Stimulated activated CD8-positive, alpha-beta memory T cell treated with anti-CD3 and anti-CD28 coated beads, Interleukin-7, amount 100 ng/mL, for 4 hours (primary cell): ENCODE data around the gene SURF6.
"Not testable (repeated sequence)": the region's sequence is repeated elsewhere in the genome, so short reads cannot be mapped to it uniquely, and the experiment has no call there.

Source experiments
- DNase-seq, 2 donors: peaks; one replicate each; pipeline ENCODE4 v3.0.0-alpha.2; 2020; ENCODE audit warnings: low read depth in 2 of 2

Gene SURF6

DNA sequence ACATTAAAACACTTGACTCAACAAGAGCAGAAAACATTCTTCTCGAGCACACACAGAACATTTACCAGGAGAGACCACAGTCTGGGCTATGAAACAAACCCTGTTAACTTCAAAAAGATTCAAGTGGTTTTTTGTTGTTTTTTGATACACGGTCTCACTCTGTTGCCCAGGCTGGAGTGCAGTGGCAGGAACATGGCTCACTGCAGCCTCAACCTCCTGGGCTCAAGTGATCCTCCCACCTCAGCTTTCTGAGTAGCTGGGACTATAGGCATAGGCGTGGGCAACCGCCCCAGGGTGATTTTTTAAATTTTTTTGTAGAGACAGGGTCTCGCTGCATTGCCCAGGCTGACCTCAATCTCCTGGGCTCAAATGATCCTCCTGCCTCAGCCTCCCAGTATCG is 9.0 kb downstream of the SURF6 start:
- not testable (repeated sequence) for DNase-seq

DNA sequence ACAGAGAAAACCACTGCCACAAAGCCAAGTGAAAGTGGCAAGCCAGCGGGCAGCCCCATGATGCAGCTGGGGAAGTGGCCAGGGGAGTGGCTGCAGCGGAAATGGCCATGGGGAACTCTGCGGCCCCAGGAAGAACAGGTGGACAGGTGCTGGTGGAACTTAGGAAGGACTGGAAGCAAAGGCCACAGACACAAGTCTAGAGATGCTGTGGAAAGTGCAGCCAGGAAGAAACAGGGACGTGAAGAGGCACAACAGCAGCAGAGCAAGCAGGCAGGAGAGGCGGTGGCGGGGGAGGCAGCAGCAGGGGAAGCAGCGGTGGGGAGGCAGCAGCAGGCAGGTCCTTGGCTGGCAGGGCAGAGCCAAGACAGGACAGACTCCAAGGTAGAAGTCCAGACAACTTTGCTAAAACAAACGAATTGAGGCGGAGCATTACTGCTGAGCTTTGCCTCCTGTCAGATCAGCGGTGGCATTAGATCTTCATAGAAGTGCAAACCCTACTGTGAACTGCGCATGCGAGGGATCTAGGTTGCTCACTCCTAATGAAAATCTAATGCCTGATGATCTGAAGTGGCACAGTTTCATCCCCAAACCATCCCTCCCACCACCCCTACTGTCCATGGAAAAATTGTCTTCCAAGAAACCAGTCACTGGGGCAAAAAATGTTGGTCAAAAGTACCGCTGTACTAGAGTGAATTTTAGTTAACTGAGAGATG is 11.8 kb downstream of the SURF6 start:
- DNase-seq: no peak

DNA sequence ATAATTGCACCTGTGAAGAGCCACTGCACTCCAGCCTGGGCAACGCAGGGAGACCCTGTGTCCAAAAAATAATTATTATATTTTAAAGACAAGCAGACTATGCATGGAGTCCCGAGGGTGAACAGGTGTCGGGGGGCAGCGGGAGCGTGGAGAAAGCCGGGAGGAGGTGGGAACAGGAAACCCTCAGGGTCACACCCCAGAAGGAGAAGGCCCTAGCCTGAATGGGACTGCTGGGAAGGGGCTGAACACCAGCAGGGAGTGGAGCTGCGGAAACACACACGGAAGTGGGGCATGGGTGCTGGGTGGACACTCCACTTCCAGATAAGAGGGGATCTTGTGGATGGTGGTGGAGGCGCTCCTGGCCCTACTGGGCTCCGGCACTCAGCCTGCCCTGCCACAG is 12.8 kb downstream of the SURF6 start:
- no peak for DNase-seq

DNA sequence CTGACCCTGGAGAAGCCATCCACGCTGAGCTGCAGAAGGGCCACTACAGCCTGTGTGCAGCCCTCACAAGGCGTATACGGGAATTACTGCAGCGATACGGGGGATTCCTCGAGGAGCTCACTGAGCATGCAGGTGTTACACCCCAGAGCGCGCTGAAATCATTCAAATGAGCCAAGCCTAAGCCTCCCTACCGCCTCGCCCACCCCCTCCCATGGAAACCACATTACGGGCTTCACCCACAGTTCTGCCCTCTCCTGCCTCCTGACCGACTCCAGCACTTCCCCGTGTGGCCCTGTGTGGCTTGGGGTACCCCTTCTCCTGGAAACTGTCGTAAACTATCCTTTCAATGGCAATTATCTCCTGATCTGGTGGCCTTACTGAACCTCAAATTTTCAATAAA is 13.3 kb downstream of the SURF6 start:
- no peak for DNase-seq

DNA sequence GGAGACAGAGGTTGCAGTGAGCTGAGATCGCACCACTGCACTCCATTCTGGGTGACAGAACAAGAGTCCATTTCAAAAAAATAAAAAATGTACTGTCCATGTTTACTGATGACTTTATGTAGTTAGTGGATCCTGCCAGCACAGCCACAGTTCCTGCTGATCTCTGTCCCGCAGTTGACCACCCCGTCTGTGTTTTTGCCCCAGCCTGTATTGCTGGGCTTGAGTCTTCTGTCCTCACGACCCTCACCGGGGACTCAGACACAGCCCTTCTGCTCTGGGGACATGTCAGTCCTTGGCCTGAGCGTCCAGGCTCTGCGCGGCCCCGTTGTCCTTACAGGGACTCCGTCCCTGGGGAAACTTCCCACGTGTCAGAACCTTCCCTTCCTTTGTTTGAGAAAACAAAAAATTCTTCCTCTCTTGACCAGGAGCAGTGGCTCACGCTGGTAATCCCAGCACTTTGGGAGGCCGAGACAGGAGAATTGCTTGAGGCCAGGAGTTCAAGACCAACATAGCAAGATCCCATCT is 14.5 kb downstream of the SURF6 start:
- DNase-seq: no peak

DNA sequence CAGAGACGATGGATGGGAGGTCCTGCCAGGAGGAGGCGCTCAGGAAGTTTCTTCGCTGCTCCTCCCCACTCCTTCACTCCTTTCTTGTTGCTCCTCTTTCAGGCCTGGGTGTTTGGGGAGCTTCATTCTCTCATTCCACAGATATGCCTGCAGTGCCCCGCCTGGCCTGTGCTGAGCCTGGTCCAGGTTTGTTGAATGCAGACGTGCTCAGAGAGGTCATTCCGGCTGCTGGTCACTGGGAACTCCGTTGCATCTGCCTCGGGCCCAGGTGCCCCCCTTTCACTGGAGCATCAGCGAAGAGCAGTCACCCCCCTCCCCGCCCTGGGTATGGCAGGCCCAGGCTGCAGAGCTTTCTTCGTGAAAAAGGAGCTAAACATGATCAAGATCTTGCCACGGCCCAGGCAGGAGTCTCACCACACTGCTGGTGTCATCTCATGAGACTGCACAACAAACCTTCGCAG is 15.5 kb downstream of the SURF6 start:
- DNase-seq: no peak

DNA sequence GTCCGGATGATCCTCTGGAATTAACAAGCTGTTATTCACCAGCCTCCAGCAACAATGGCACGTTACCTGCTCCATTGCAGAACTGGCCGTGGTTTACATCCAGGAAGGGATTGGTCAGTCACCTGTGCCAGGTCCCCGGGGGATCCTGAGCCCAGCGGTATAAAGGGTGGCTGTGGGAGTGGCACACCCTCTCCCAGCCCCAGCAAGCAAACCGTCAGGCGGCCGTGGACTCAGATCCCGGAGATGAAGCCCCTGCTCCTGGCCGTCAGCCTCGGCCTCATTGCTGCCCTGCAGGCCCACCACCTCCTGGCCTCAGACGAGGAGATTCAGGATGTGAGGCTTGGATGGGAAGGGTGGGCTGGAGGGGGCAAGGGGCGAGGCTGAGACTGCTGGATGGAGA is 18.4 kb downstream of the SURF6 start:
- DNase-seq: not testable (repeated sequence)

DNA sequence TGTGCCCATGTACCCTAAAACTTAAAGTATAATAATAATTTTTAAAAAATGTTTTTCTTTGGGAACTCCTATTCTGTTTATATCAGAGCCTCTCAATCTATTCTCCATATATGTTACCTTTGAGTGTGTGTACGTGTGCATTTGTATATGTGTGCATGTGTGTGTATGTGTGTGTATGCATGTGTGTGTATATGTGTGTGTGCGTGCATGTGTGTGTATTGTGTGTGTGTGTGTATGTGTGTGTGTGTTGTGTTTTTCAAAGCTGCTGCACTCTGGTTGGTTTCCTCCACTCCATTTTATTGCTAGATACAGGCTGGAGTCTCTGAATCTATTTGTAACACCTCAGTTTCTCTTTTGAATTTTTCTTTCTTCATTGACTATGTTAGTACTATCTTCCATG is 20.0 kb downstream of the SURF6 start:
- no peak for DNase-seq

DNA sequence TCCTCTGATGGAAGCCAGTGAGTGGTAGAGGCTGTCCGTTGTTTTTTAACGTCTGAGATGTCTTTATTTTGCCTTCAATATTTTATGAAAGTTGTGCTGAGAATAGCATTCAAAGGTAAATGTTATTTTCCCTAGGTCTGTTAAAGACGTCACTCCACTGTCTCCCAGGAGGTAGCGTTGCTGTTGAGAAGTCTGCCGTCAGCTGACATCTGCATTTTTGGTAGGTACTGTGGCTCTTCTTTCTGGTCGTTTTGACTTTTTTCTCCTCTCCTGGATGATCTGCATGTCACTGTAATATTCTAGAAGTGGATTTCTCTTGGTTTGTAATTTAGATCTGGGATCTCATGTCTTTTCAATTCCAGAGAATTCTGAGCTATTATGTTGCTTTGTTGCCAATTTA is 26.4 kb downstream of the SURF6 start:
- DNase-seq: no peak

DNA sequence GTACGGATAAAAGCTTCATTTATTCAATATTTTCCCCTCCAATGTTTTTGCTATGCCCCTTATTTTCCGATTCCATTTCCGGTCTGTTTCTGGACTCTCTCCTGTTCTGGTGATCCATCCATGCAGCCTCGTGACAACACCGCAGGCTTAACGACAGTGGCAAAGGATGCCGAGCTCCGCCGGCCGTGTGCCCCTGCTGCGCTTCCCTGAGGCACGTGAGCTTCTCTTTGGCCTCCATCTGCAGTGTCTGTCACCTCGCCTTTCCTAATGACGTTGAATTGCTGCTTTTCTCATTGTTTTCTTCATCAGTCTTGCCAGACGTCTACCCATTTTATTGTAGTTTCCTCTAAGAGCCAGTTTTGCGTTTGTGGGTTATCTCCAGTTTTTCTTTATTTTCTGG is 28.7 kb downstream of the SURF6 start:
- DNase-seq: no peak

DNA sequence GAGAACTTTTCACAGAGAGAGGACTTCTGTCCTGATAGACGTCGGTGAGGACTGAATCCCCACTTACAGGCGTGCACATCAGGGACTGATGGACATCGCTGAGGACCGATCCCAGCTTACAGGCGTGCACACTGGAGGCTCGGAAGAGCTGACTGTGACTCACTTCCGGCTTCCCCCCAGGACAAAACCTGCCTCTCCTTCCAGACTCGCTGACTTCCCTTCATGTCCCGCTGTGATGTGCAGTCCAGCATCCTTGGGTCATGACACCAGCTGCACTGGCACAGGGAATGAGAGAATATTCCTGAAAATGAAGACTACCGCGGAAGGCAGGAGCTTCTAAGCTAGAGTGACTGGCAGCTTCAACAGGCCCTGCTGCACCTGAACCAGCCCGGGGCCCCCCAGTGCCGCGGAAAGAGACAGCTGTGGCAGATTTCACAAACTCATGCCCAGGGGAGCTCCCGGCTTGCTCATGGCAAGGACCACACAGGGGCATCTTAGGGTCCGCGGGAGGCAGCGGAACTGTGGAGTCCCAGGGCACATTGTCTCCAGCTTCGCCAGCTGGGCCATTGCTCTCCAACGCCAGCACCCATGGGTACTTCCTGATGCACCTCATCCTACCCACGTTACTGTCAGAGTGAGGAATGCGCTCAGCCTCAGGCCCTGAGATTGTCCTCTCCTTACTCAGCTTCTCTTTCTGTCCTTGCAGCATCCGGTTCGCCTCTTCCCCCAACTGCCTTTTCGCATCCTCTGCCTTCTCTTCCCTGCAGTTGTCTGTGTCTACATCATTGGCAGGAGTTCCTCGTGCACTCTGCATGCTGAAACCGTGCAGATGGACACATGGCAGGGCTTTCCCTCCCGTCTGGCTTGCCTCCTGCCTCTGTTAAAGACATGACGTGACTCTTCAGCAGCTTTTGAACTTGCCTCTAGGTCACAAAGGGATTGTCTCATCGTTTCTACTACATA is 29.5 kb downstream of the SURF6 start:
- DNase-seq: no peak

DNA sequence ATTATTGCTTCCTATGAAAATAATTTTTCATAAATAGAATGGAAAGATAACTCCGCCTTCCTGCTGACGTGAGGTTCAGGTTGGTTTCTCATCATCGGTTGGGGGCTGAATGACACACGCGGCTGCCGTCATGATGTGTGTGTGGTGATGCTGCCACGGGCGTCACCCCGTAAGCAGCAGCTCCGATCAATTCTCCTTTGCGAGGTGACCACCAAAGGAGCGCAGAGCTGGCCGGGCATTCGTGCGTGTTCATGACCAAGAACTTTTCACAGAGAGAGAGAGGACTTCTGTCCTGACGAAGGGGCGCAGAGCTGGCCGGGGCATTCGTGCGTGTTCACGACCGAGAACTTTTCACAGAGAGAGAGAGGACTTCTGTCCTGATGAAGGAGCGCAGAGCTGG is 30.3 kb downstream of the SURF6 start:
- no peak for DNase-seq

DNA sequence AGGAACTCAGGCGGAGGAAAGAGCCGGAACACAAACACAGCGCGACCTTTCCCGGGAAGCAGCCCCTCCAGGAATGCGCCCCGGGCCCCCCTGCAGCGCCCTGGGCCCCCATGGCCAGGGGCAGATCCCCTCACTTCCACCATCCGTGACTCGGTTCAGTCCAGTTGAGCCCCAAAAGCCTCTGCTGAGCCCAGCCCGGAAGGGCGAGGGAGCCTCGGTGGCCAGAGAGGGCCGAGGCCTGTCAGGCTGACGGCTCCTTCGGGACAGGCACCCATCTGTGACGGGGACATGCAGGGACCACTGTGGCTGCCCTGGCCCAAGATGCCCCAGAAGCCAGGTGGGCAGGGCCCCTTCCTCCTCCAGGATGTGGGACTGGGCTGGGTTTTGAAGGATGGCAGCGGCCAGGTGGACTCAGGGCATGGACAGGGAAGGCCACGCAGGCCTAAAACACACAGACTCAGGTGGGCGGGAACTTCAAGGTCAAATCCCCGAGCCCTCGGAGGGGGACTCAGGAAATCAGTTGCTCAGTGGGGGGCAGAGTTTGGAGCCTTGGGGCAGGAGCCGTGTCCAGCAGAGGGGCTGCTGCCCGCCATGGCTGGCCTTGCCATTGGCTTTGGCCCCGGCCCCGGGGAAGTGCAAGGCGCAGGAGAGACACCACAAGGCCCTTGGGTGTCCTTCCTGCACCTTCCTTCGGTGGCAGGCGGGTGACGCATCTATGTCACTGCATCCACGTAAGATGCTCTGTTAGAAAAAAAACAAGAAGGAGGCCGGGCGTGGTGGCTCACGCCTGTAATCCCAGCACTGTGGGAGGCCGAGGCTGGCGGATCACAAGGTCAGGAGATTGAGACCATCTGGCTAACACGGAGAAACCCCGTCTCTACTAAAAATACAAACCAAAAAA is 31.3 kb downstream of the SURF6 start:
- no peak for DNase-seq

DNA sequence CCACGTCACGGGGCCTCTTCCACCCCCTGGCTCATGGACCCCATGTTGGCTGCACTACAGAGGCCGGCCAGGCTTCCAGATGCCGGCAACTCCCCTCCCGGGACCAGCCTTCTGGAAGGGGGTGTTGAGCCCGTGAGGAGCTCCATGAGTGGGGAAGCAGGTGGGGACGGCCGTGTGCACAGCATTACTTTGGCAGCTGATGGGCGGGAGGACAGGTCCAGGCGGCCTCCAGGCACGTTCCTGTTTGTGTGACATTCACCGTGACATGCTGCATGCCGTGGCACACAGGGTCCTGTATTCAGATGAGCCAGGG is 31.9 kb downstream of the SURF6 start:
- DNase-seq: no peak

DNA sequence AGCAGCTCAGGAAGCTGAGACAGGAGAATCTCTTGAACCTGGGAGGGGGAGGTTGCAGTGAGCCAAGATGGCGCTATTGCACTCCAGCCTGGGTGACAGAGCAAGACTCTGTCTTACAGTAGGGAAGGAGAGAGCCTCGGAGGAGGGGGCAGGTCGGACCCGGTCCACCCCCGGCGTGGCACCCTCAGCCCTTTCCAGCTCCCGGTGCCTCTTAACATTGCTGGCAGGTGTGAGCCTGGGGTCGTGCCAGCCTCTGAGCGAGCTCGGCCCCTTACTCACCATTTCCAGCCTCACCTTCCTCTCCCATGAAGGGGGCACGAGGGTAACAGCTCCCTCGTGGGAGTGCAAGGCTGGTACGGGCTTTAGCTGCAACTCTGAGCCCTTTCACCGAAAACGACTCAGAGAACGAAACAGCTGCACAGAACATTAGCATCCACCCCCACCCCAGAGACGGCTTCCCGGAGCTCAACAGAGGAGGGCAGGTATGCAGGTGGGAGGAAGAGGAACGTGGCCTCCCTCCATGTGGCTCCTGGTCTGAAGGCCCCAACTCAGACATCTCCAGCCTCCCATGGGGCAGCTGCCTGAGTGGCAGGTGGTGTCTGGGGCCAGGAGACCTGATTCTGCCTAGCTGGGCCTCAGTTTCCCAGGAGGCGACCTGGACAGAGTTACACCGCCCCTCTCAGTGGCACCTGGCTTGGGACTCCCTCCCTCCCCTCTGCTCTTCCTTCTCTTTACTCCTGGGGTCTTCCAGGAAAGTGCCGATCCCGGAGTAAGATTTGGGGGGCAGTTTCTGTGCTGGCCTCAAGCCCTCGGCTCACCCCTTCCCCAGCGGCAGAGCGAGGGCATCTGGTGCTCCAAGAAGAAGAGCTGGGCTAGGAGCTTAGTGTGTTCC is 32.5 kb downstream of the SURF6 start:
- DNase-seq: no peak

DNA sequence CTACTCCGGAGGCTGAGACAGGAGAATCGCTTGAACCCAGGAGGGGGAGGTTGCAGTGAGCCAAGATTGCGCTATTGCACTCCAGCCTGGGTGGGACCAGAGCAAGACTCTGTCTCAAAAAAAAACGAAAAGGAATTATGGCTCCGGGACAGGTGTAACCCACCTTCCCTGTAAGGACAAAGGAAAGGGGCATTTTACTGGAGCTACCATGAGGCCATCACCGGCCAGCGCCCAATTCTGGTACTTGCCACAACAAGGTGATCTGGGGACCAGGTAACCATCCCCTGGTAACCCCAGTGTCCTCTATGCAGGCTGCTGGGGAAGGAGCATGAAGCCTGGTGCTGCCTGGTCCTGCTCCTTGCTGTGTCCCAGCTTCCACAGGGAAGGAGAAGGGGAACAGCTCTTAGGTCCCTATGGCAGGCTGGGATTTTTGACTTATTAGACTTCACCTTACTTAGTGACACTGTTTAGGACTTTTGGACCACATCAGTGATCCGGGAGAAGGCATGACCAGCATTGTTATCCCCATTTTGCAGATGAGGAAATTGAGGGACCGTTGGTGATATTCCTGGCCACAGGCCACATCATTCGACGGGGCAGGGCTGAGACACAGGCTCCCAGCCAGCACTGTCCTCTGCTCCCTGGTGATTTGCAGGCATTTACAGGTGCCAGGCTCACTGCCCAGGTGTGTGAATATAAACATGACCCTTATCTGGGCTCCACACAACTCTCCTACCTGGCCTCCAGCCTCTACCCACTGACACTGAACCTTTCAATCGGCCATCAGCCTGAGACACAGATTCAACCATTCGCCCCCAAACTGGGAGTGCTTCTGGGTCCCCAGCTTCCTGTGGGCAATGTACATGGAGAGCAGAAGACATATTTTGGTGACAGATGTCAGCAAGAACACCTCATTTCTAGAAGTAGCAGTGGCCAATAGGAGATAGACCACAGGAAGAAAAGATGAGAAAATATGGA is 34.4 kb downstream of the SURF6 start:
- no peak for DNase-seq

DNA sequence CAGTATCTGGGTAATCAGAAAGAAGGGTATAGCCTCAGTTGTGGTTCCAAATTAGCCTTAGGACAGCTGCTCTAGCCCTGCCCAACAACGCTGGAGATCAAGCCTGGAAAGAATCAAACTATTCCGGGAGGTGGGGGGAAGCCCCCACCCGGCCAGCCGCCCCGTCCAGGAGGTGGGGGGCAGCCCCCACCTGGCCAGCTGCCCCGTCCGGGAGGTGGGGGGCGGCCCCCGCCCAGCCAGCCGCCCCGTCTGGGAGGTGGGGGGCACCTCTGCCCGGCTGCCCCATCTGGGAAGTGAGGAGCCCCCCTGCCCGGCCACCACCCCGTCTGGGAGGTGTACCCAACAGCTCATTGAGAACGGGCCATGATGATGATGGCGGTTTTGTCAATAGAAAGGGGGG is 36.0 kb downstream of the SURF6 start:
- DNase-seq: not testable (repeated sequence)

DNA sequence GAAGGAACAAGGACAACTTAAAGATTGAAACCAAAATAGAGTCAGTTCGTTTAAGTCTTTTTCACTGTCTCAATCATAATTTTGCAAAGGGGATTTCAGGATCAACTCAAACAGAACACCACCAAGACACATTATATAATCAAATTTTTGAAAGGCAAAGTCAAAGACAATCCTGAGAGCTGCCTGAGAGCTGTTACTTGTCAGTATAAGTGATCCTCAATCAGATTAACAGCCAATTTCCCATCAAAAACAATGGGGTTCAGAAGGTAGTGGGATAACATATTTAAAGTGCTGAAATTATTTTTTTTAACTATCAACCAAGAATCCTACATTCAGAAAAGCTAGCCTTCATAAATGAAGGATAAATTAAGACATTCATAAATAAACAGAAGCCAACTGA is 41.7 kb downstream of the SURF6 start:
- no peak for DNase-seq

DNA sequence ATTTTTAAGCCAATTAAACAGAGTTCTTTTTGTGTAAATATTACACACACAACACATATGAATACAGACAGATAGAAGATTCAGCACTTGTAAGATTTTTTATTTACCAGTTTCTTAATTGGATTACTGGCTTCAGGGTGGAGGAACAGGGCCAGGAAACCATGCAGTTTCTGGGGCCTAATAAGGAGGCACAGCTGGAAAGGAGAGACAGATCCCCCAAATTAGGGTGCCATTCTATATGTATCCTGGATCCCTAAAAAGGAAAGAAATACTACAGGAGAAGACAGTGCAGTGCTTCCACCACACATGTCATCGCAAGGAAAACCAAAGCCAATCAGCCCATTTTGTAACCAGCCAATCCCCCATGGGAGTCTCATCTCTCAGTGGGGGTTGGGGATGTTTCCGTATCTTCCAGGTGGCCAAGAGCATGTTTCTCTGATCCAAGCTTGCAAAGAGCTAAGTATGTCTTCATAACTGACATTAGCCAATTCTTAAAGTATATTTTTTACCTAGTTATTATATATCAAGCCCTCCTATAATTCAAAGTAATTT is 45.2 kb downstream of the SURF6 start:
- no peak for DNase-seq
